Measurements from ENCODE around the gene FAM168A.
A peak's percentile ranks its signal among the peaks of the same experiment; 100 is the strongest.

FAM168A gene, protein sequence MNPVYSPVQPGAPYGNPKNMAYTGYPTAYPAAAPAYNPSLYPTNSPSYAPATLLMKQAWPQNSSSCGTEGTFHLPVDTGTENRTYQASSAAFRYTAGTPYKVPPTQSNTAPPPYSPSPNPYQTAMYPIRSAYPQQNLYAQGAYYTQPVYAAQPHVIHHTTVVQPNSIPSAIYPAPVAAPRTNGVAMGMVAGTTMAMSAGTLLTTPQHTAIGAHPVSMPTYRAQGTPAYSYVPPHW

DNA sequence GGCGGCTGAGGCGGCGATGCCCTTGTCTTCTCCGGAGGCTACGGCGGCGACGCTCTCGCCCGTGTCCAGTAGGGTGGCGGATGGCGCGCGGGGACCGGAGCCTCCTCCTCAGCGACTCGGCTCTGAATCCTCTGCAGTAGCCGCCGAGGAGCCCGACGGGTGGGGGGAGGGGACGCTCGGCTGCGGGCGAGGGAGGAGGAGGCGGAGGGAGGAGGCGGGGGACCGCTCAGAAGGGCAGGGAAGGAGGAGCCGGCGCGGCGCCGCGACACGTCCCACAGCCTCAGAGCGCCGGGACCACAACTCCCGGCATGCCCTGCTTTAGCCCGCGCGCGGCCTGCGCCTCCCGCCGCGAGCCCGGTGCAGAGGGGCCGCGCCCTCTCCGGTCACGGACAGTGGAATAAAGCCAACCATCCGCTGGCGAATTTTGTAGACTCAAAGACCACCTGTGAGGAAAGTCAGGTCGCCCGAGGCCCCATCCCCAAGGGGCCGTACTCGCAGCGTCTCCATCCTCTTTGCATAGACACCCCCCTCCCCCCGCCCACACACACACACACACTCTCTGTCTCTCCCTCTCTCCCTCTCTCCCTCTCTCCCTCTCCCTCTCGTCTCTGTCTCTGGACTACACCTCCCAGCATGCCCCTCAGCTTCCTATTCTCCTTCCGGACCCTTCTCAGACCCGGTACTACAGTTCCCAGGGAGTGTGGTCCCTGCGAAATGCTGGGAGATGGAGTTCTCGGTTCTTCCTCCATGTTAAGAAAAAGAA is at the start of gene FAM168A:
TSS of gene FAM168A (minus strand) at position 157 of the 763 bp plus-strand sequence. CDS start 129,638 bp downstream, outside the sequence.
- H3K9me3 ChIP-seq (ENCODE audit: insufficient read depth, low read length), result no peaks in the 10 kb centered on the region
- peak within 1 kb of the TSS; percentile 88 for H2AFZ ChIP-seq (ENCODE audit: low read depth, low read length, severe bottlenecking)
- H3K9ac ChIP-seq (ENCODE audit: low read length), result peak within 1 kb of the TSS; percentile 70
- no peaks in the 10 kb centered on the region for H4K20me1 ChIP-seq (ENCODE audit: low read depth, low read length)
- TF ChIP-seq EZH2phosphoT487 (conservative IDR thresholded peaks at IDR 0.05; ENCODE audit: low read length), result no peak
- TF ChIP-seq CTCF (IDR thresholded peaks at IDR 0.05; ENCODE audit: insufficient read depth, low read length, poor library complexity, severe bottlenecking), result no peak
- no peaks in the 10 kb centered on the region for H3K36me3 ChIP-seq (ENCODE audit: low read length)
- H3K27me3 ChIP-seq (ENCODE audit: low read length), result no peaks in the 10 kb centered on the region
- H3K9me2 ChIP-seq (replicated peaks; ENCODE audit: insufficient read depth, low read length), result no peaks in the 10 kb centered on the region
- peak within 1 kb of the TSS; percentile 95 for H3K4me2 ChIP-seq (ENCODE audit: low read depth, low read length, poor library complexity, severe bottlenecking)
- peak within 1 kb of the TSS; percentile 83 for H3K27ac ChIP-seq (ENCODE audit: low read depth, low read length)
- H3F3A ChIP-seq (ENCODE audit: insufficient read depth), result peaks cover 7% of the 10 kb centered on the region; the same call in 1 of the 2 replicates
- H3K79me2 ChIP-seq (ENCODE audit: insufficient read depth, low read length), result peaks cover 22% of the 10 kb centered on the region
- peak within 1 kb of the TSS; percentile 70 for H3K4me3 ChIP-seq (ENCODE audit: insufficient read depth, low read length, poor library complexity, severe bottlenecking)

- Histone ChIP-seq H3K27ac (ENCODE audit: low read depth, low read length) (no peak overlapping the region), H2AFZ (ENCODE audit: low read depth, low read length, severe bottlenecking) (peak overlapping the region; percentile 68), H3K4me3 (ENCODE audit: insufficient read depth, low read length, poor library complexity, severe bottlenecking) (no peak overlapping the region)
These were observed 49.7 kb upstream of the FAM168A start for GRCh38 chr11:73647459-73648100.

More at GRCh38 chr11:73647459-73648100, 49.7 kb upstream of the FAM168A start:
- H3K9me3 ChIP-seq (ENCODE audit: insufficient read depth, low read length), result no peaks in the 10 kb centered on the region
- no peaks in the 10 kb centered on the region for H3K9me2 ChIP-seq (replicated peaks; ENCODE audit: insufficient read depth, low read length)
- H3F3A ChIP-seq (ENCODE audit: insufficient read depth), result no peaks in the 10 kb centered on the region
- peak overlapping the region; percentile 28; the same call in 1 of the 2 replicates for H3K9ac ChIP-seq (ENCODE audit: low read length)
- H3K4me2 ChIP-seq (ENCODE audit: low read depth, low read length, poor library complexity, severe bottlenecking), result peak overlapping the region; percentile 55
- no peaks in the 10 kb centered on the region for H3K36me3 ChIP-seq (ENCODE audit: low read length)
- H3K27me3 ChIP-seq (ENCODE audit: low read length), result no peaks in the 10 kb centered on the region
- no peaks in the 10 kb centered on the region for H3K79me2 ChIP-seq (ENCODE audit: insufficient read depth, low read length)
- no peaks in the 10 kb centered on the region for H4K20me1 ChIP-seq (ENCODE audit: low read depth, low read length)
- TF ChIP-seq CTCF (IDR thresholded peaks at IDR 0.05; ENCODE audit: insufficient read depth, low read length, poor library complexity, severe bottlenecking) (no peak), EZH2phosphoT487 (conservative IDR thresholded peaks at IDR 0.05; ENCODE audit: low read length) (no peak)
